Smooth muscle cell (in vitro differentiated cells): ENCODE results near the gene PPIA. TPM values are rescaled to one million over a fixed set of nuclear protein-coding genes. Genes with fewer than 3 reads are reported as not detected.

ENCODE experiments used
- DNase-seq: peaks from one replicate; lab custom pipeline; 2025; ENCODE audit not compliant: unreplicated experiment; lab: John Stamatoyannopoulos, UW
- H2AFZ ChIP-seq: fragments of 200-600 bp; sonication (generic); 2 replicates; pipeline ENCODE4 v1.6.0; 2016; ENCODE audit warnings: antibody characterized with exemption, low read depth, mild to moderate bottlenecking
- H3F3A ChIP-seq: fragments of 200-600 bp; sonication (generic); 2 replicates; pipeline ENCODE4 v1.6.0; 2017; ENCODE audit warnings: antibody characterized with exemption, low read depth
- H3K27ac ChIP-seq: fragments of 200-600 bp; sonication (generic); 2 replicates; pipeline ENCODE4 v1.5.1; 2016; ENCODE audit warnings: low read depth, mild to moderate bottlenecking
- H3K27me3 ChIP-seq: fragments of 200-600 bp; sonication (generic); 2 replicates; pipeline ENCODE4 v1.6.1; 2016; ENCODE audit warnings: low read depth, mild to moderate bottlenecking
- H3K36me3 ChIP-seq: fragments of 200-600 bp; sonication (generic); 2 replicates; pipeline ENCODE4 v1.5.1; 2016; ENCODE audit warnings: low read depth
- H3K4me1 ChIP-seq: fragments of 200-600 bp; sonication (generic); 2 replicates; pipeline ENCODE4 v1.5.1; 2016; ENCODE audit warnings: low read depth
- H3K4me2 ChIP-seq: fragments of 200-600 bp; sonication (generic); 2 replicates; pipeline ENCODE4 v1.6.0; 2016; ENCODE audit warnings: mild to moderate bottlenecking
- H3K4me3 ChIP-seq: fragments of 200-600 bp; sonication (generic); 2 replicates; pipeline ENCODE4 v1.5.1; 2016; ENCODE audit warnings: mild to moderate bottlenecking
- H3K79me2 ChIP-seq: fragments of 200-600 bp; sonication (generic); 2 replicates; pipeline ENCODE4 v1.6.0; 2016; ENCODE audit warnings: low read depth, mild to moderate bottlenecking
- H3K9ac ChIP-seq: fragments of 200-600 bp; sonication (generic); 2 replicates; pipeline ENCODE4 v1.6.0; 2016; ENCODE audit warnings: low read depth
- H3K9me3 ChIP-seq: fragments of 200-600 bp; sonication (generic); replicated peaks from 2 replicates; pipeline ENCODE4 v1.5.1; 2016; ENCODE audit warnings: low read depth
- H4K20me1 ChIP-seq: fragments of 200-600 bp; sonication (generic); 2 replicates; pipeline ENCODE4 v1.6.0; 2016; ENCODE audit warnings: low read depth
- WGBS: methylation state at CpG from one replicate; pipeline ENCODE4 v1.1.7; 2016; ENCODE audit warnings: low lambda C conversion rate; 5-methylcytosine and 5-hydroxymethylcytosine counted together
- polyA plus RNA-seq: library from polyadenylated mRNA; unstranded; fragments of >200 nt; fragmentation: Nextera tagmentation; extraction: Ambion mirVana; gene quantifications from 2 replicates; pipeline ENCODE4 v1.2.1, GENCODE V29; 2016
- total RNA-seq: library from RNA; depleted of rRNA; stranded (reverse); fragments of >200 nt; gene quantifications from 2 replicates; pipeline ENCODE4 v1.2.3, GENCODE V29; 2014
- TF ChIP-seq, protein P1 (sequence below): fragments of 200-600 bp; sonication (generic); IDR thresholded peaks from 2 replicates; pipeline ENCODE4 v1.5.1; 2017; ENCODE audit warnings: borderline replicate concordance, mild to moderate bottlenecking, antibody characterized with exemption; ENCODE audit not compliant: insufficient read depth, poor library complexity, severe bottlenecking

PPIA gene
- total and polyA plus RNA-seq, 2 experiments from 2014 or later = 2,990 to 3,434 TPM

DNA sequence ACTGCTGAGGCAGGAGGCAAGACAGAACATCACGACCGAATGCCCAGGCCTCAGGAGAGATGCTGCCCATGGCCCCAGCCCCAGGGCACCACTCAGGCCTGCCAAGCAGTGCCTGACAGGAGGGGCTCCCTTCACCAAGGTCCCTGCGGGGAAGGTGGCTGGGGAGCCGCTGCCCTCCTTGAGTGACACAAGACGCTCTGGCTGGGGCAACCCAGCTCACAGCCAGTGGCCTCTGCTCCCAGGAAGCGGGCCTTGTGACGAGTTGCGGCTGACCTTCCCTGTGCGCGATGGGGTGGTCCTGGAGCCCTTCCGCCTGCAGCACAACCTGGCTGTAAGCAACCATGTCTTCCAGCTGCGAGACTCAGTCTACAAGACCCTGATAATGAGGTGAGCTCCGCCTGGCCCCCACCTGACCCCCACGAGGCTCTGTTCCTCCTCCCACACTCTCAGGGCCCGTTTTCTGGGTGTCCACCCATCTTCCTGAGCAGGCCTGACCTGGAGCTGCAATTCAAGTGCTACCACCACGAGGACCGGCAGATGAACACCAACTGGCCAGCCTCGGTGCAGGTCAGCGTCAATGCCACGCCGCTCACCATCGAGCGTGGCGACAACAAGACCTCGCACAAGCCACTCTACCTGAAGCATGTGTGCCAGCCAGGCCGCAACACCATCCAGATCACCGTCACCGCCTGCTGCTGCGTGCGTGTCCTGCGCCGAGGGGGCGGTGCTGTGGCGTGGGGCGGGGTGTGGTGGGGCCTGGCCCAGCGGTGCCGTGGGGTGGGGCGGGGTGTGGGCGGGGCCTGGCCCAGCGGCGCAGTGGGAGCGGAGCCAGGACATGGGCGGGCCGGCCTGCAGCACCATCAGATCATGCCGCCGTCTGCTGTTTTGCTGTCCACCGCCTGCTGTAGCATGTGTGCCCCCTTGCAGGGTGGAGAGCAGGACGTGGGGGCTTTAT, 35.0 kb upstream of the PPIA start:
- Histone ChIP-seq H4K20me1 (no peaks in the 10 kb centered on the region), H3K4me2 (no peak overlapping the region), H3K79me2 (no peaks in the 10 kb centered on the region), H3K4me3 (no peak overlapping the region), H3K27ac (no peak overlapping the region), H3K36me3 (no peaks in the 10 kb centered on the region), H3F3A (no peaks in the 10 kb centered on the region), H3K9ac (no peak overlapping the region), H3K9me3 (no peaks in the 10 kb centered on the region), H2AFZ (no peak overlapping the region), H3K27me3 (no peaks in the 10 kb centered on the region), H3K4me1 (no peaks in the 10 kb centered on the region)
- TF ChIP-seq, protein P1, sequence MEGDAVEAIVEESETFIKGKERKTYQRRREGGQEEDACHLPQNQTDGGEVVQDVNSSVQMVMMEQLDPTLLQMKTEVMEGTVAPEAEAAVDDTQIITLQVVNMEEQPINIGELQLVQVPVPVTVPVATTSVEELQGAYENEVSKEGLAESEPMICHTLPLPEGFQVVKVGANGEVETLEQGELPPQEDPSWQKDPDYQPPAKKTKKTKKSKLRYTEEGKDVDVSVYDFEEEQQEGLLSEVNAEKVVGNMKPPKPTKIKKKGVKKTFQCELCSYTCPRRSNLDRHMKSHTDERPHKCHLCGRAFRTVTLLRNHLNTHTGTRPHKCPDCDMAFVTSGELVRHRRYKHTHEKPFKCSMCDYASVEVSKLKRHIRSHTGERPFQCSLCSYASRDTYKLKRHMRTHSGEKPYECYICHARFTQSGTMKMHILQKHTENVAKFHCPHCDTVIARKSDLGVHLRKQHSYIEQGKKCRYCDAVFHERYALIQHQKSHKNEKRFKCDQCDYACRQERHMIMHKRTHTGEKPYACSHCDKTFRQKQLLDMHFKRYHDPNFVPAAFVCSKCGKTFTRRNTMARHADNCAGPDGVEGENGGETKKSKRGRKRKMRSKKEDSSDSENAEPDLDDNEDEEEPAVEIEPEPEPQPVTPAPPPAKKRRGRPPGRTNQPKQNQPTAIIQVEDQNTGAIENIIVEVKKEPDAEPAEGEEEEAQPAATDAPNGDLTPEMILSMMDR = no peak
- no peak for DNase-seq
- 93% methylated on average over 32 of the region's 48 CpGs for WGBS

GRCh38 chr7:44762300-44762699, 34.2 kb upstream of the PPIA start:
- no peak overlapping the region for H3K9ac ChIP-seq
- no peak overlapping the region for H3K27ac ChIP-seq
- H3K4me3 ChIP-seq = no peak overlapping the region
- WGBS = 88% methylated on average over 7 of the region's 9 CpGs
- no peak overlapping the region for H2AFZ ChIP-seq
- H4K20me1 ChIP-seq = no peaks in the 10 kb centered on the region
- H3F3A ChIP-seq = no peaks in the 10 kb centered on the region
- H3K27me3 ChIP-seq = no peaks in the 10 kb centered on the region
- no peak for DNase-seq
- H3K9me3 ChIP-seq = no peaks in the 10 kb centered on the region
- H3K79me2 ChIP-seq = no peaks in the 10 kb centered on the region
- H3K4me2 ChIP-seq = no peak overlapping the region
- TF ChIP-seq, protein P1 = no peak
- no peaks in the 10 kb centered on the region for H3K4me1 ChIP-seq
- no peaks in the 10 kb centered on the region for H3K36me3 ChIP-seq

- H4K20me1 ChIP-seq = no peaks in the 10 kb centered on the region
- H3K4me1 ChIP-seq = no peaks in the 10 kb centered on the region
- no peak overlapping the region for H3K9ac ChIP-seq
- no peaks in the 10 kb centered on the region for H3F3A ChIP-seq
- H3K4me3 ChIP-seq = no peak overlapping the region
- H3K36me3 ChIP-seq = no peaks in the 10 kb centered on the region
- H3K79me2 ChIP-seq = no peaks in the 10 kb centered on the region
- H3K27ac ChIP-seq = no peak overlapping the region
- WGBS = 97% methylated on average over 20 of the region's 20 CpGs
- no peaks in the 10 kb centered on the region for H3K9me3 ChIP-seq
- TF ChIP-seq, protein P1 = no peak
- no peaks in the 10 kb centered on the region for H3K27me3 ChIP-seq
- no peak for DNase-seq
- H3K4me2 ChIP-seq = no peak overlapping the region
- H2AFZ ChIP-seq = no peak overlapping the region
Measured at GRCh38 chr7:44762726-44763522, 33.6 kb upstream of the PPIA start.
